ENCODE data around the gene ZNF684. TPM values are rescaled to one million over a fixed set of nuclear protein-coding genes. Genes with fewer than 3 reads are reported as not detected.

The ZNF684 gene
- total RNA-seq, 1 donor from 2014 or later: 1.2 TPM

DNA sequence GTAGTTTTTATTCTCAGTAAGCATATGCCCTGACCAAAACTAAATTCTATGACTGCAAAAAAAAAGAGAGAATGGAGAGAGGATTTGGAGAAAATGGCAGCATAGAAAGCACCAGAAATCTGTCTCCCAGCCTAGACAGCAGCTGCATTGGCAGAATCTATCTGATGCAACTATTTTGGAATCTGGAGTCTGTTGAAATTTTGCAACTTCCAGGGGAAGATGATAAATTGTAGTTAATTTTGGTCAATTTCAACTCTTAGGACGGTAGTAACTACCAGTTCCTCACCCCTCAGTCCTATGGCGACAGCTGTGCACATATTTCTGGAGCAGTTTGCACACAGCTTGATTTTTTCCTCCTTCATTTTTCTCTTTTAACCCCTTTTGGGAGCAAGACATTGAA lies 11.9 kb upstream of the ZNF684 start:
- intact Hi-C loops (cut with DNase I): no loop called here
- no peak overlapping the region for H3K4me3 ChIP-seq
- no peaks in the 10 kb centered on the region for H3K9me3 ChIP-seq
- H3K36me3 ChIP-seq: peaks cover 0 to 12% of the 10 kb centered on the region in 2 donors
- no peaks in the 10 kb centered on the region for H3K4me1 ChIP-seq
- DNase-seq (ENCODE audit: extremely low spot score in 2 of 2): no peak
- H3K27me3 ChIP-seq: no peaks in the 10 kb centered on the region
- no peak overlapping the region for H3K27ac ChIP-seq
- TF ChIP-seq, protein P1, sequence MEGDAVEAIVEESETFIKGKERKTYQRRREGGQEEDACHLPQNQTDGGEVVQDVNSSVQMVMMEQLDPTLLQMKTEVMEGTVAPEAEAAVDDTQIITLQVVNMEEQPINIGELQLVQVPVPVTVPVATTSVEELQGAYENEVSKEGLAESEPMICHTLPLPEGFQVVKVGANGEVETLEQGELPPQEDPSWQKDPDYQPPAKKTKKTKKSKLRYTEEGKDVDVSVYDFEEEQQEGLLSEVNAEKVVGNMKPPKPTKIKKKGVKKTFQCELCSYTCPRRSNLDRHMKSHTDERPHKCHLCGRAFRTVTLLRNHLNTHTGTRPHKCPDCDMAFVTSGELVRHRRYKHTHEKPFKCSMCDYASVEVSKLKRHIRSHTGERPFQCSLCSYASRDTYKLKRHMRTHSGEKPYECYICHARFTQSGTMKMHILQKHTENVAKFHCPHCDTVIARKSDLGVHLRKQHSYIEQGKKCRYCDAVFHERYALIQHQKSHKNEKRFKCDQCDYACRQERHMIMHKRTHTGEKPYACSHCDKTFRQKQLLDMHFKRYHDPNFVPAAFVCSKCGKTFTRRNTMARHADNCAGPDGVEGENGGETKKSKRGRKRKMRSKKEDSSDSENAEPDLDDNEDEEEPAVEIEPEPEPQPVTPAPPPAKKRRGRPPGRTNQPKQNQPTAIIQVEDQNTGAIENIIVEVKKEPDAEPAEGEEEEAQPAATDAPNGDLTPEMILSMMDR (IDR thresholded peaks at IDR 0.05): no peak
- no peak for TF ChIP-seq POLR2AphosphoS5 (IDR thresholded peaks at IDR 0.05; ENCODE audit: insufficient read depth in 1 of 2, low read depth in 1 of 2)
- TF ChIP-seq POLR2A (IDR thresholded peaks at IDR 0.05): no peak

DNA sequence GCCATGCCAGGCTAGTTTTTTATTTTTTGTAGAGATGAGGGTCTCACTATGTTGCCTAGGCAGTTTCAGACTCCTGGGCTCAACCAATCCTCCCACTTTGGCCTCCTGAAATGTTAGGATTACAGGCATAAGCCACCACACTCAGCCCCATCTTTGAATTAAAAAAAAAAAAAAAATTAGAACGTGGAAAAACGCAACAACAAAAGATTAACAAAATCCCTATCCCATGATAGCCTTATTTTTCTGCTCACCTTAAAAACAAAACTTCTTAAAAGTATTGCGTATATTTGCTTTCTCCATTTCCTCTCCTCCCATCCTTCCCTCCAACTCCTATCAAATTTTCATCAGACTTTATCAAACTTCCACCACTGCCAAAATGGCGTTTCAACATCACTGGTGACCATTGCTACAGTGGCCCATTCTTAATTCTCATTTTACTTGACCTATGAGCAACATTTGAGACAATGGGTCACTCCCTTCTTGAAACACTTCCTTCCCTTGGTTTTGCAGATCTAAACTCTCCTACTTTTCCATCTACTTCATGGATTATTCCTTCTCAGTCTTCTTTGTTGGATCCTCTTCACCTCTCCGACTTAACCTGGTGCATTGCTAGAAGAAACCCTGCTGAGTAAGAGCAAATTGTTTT lies 579 bp upstream of the ZNF684 start:
- no peak for TF ChIP-seq POLR2AphosphoS5 (IDR thresholded peaks at IDR 0.05; ENCODE audit: insufficient read depth in 1 of 2, low read depth in 1 of 2)
- no peak for TF ChIP-seq POLR2A (IDR thresholded peaks at IDR 0.05)
- TF ChIP-seq, protein P1 (IDR thresholded peaks at IDR 0.05): no peak
- intact Hi-C loops (cut with DNase I): no loop called here
- H3K27ac ChIP-seq: peak overlapping the region; percentile 66
- H3K36me3 ChIP-seq: peaks cover 0 to 6% of the 10 kb centered on the region in 2 donors
- H3K27me3 ChIP-seq: no peaks in the 10 kb centered on the region
- no peaks in the 10 kb centered on the region for H3K9me3 ChIP-seq
- peaks cover 12% of the 10 kb centered on the region for H3K4me1 ChIP-seq
- no peak for DNase-seq (ENCODE audit: extremely low spot score in 2 of 2)
- H3K4me3 ChIP-seq: peak overlapping the region; percentile 65

DNA sequence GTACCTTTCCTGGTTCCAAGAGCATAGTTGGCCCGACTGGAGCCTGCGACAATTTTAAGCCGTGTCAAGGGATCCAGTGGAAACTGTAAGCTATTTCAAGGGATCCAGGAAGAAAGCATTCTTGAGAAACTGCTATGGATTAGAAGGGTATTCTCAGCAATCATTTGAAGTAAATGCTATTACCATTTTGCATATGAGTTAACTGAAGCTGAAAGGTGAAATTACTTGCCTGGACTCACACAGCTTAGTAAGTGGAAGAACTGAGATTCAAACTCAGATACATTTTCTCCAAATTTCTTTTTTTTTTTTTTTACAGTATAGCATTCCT lies 589 bp downstream of the ZNF684 start:
- Histone ChIP-seq H3K27ac (peak overlapping the region; percentile 66), H3K4me3 (peak overlapping the region; percentile 65), H3K27me3 (no peaks in the 10 kb centered on the region), H3K36me3 (peaks cover 0 to 6% of the 10 kb centered on the region in 2 donors), H3K4me1 (peaks cover 12% of the 10 kb centered on the region), H3K9me3 (no peaks in the 10 kb centered on the region)
- intact Hi-C loops (cut with DNase I): no loop called here
- TF ChIP-seq POLR2A (IDR thresholded peaks at IDR 0.05) (no peak), POLR2AphosphoS5 (IDR thresholded peaks at IDR 0.05; ENCODE audit: insufficient read depth in 1 of 2, low read depth in 1 of 2) (no peak)
- TF ChIP-seq, protein P1 (IDR thresholded peaks at IDR 0.05): no peak
- no peak for DNase-seq (ENCODE audit: extremely low spot score in 2 of 2)

DNA sequence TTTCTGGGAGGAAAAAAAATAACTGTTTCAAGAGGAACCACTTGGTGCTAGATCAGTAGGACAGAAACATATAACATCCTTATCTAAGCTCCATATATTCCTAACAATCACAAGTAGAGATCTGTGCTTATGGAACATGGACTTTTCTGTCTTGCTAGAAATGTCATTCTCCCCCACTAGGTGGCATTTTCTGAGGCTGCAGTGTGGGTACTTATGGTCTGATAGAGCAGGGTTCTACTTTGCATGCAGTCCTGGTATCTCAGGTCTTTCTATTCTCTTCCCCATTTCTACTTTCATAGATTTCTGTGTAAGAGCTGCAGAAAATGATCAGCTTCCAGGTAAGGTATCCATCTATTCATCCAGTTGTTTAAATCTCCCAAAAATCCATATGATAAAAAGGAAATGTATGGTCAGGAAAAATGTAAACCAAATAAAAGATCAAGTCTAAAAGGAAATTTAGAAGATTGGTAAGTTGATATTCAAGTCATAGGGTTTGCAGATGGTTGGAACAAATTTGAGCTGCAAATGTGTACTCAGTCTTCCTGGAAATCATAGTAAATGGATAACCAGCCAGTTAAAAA lies 1.5 kb downstream of the ZNF684 start:
- H3K4me1 ChIP-seq: peaks cover 12% of the 10 kb centered on the region
- no peak overlapping the region for H3K4me3 ChIP-seq
- TF ChIP-seq POLR2AphosphoS5 (IDR thresholded peaks at IDR 0.05; ENCODE audit: insufficient read depth in 1 of 2, low read depth in 1 of 2): no peak
- TF ChIP-seq, protein P1 (IDR thresholded peaks at IDR 0.05): no peak
- no peak for TF ChIP-seq POLR2A (IDR thresholded peaks at IDR 0.05)
- no peak for DNase-seq (ENCODE audit: extremely low spot score in 2 of 2)
- intact Hi-C loops (cut with DNase I): no loop called here
- H3K9me3 ChIP-seq: no peaks in the 10 kb centered on the region
- no peak overlapping the region for H3K27ac ChIP-seq
- H3K36me3 ChIP-seq: peaks cover 0 to 6% of the 10 kb centered on the region in 2 donors
- no peaks in the 10 kb centered on the region for H3K27me3 ChIP-seq

DNA sequence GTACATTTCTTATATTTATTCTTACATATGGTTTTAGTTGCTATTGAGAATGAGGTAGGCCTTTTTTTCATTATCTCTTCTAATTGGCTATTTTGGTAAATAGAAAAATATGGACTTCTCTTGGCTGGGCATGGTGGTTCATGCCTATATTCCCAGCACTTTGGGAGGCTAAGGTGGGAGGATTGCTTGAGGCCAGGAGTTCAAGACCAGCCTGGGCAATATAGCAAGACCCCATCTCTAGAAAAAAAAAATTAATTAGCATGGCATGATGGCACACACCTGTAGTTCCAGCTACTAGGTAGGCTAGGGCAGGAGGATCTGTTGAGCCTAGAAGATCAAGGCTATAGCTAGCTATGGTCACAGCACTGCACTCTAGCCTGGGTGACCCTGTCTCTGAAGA lies 3.2 kb downstream of the ZNF684 start:
- no peak for TF ChIP-seq POLR2AphosphoS5 (IDR thresholded peaks at IDR 0.05; ENCODE audit: insufficient read depth in 1 of 2, low read depth in 1 of 2)
- TF ChIP-seq, protein P1 (IDR thresholded peaks at IDR 0.05): no peak
- no peak for TF ChIP-seq POLR2A (IDR thresholded peaks at IDR 0.05)
- intact Hi-C loops (cut with DNase I): no loop called here
- Histone ChIP-seq H3K4me1 (peaks cover 12% of the 10 kb centered on the region), H3K27ac (no peak overlapping the region), H3K9me3 (no peaks in the 10 kb centered on the region), H3K36me3 (peaks cover 0 to 6% of the 10 kb centered on the region in 2 donors), H3K27me3 (no peaks in the 10 kb centered on the region), H3K4me3 (no peak overlapping the region)
- DNase-seq (ENCODE audit: extremely low spot score in 2 of 2): no peak
